Measurements from ENCODE around the gene LYZL2. TPM values are rescaled to one million over a fixed set of nuclear protein-coding genes. Genes with fewer than 3 reads are reported as not detected.
"Not testable (repeated sequence)": the region's sequence is repeated elsewhere in the genome, so short reads cannot be mapped to it uniquely, and the experiment has no call there.

LYZL2 gene
- total and polyA plus RNA-seq, 3 experiments from 2014 or later = not detected

DNA sequence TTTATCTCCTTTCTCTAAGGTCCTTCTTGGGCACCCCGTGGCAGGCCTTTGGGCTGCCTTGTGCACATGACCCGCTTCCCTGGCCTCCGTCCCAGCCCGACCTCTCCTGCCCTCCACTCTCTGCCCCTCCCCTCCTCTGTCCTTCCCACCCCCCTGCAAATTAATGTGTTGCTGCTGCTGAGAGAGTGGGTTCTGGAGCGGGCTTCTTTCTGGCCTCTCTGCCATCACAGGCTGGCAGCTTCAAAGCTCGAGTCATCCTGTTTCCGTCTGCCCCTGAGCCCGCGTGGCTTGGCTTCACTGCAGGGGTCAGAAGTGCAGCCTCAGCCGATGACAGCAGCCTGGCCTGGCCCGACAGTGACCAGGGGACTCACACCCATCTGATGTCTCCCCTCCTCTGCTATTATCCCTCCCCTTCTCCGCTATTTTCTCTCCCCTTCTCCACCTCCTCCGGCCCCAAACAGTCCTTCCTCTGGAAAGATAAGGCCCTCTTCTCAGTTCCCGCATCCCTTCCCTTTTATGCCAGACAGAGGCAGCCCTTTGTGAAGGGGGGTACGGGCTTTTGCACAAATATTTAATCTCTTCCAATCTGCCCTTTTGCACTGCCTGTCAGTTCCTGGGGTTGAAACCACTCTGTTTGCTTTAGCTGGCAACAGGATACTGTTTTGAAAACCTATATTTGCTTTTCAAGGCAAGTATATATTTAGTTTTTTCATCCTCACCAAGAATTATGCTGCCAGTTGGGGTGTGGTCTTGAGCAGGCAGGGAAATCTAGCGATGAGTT is 24.0 kb downstream of the LYZL2 start:
- H3K9me3 ChIP-seq (ENCODE audit: low read length); H3K36me3 Mint-ChIP-seq; H3K4me1 ChIP-seq (ENCODE audit: insufficient read depth, low read length); H3K9me3 Mint-ChIP-seq; H3K4me1 Mint-ChIP-seq; DNase-seq; H3K27me3 ChIP-seq (ENCODE audit: insufficient read depth, low read length, poor library complexity, severe bottlenecking); H3K27ac Mint-ChIP-seq; H3K4me3 ChIP-seq (ENCODE audit: low read length); POLR2A ChIA-PET; H3K27ac ChIP-seq (ENCODE audit: low read depth, low read length); H3K36me3 ChIP-seq (ENCODE audit: insufficient read depth, low read length); H3K4me3 Mint-ChIP-seq: not testable (repeated sequence)
- CTCF ChIA-PET = interaction anchor here (2.6 kb wide), 1 partner anchor 24 kb away, joined by 7 read pairs; no protein-coding TSS in a partner anchor
- peaks cover 13 to 46% of the 10 kb centered on the region in 2 donors for H3K27me3 Mint-ChIP-seq

GRCh38 chr10:30603589-30603988 is 26.0 kb downstream of the LYZL2 start:
- ChIA-PET CTCF (no interaction called here), POLR2A (no interaction called here)
- DNase-seq = no peak
- H3K9me3 Mint-ChIP-seq = peaks cover 0 to 6% (median 0%) of the 10 kb centered on the region in 5 donors
- Histone ChIP-seq H3K4me1 (ENCODE audit: insufficient read depth, low read length) (no peaks in the 10 kb centered on the region), H3K27ac (ENCODE audit: low read depth, low read length) (no peak overlapping the region), H3K4me3 (ENCODE audit: low read length) (no peak overlapping the region), H3K36me3 (ENCODE audit: insufficient read depth, low read length) (no peaks in the 10 kb centered on the region), H3K9me3 (ENCODE audit: low read length) (no peaks in the 10 kb centered on the region), H3K27me3 (ENCODE audit: insufficient read depth, low read length, poor library complexity, severe bottlenecking) (no peaks in the 10 kb centered on the region)
- peaks cover 0 to 3% (median 0%) of the 10 kb centered on the region in 3 donors for H3K4me1 Mint-ChIP-seq
- peak overlapping the region in 1 of 8 donors; percentile 26 for H3K27ac Mint-ChIP-seq
- no peak overlapping the region for H3K4me3 Mint-ChIP-seq
- peaks cover 6 to 40% of the 10 kb centered on the region in 2 donors for H3K27me3 Mint-ChIP-seq
- H3K36me3 Mint-ChIP-seq = peaks cover 0 to 2% (median 0%) of the 10 kb centered on the region in 3 donors

DNA sequence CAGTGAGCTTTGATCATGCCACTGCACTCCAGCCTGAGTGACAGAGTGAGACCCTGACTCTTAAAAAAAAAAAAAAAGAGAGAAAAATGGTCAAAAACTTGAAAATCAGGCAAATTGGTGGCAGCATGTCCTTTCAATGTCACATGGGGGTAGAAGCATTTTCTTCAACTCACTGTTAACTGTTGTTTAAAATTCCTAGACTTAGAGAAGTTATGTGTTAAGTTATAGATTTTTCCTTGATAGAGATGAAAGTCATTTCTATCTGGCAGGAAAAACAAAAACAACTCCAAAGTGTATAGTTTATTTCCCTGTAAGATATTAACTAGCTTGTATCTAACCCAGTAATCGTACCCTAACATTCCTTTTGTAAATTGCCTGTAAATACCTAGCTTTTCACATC is 26.8 kb downstream of the LYZL2 start:
- H3K4me3 Mint-ChIP-seq = no peak overlapping the region
- POLR2A ChIA-PET = no interaction called here
- DNase-seq = no peak
- H3K27ac Mint-ChIP-seq = no peak overlapping the region
- Histone ChIP-seq H3K4me3 (ENCODE audit: low read length) (no peak overlapping the region), H3K27me3 (ENCODE audit: insufficient read depth, low read length, poor library complexity, severe bottlenecking) (no peaks in the 10 kb centered on the region), H3K27ac (ENCODE audit: low read depth, low read length) (no peak overlapping the region), H3K4me1 (ENCODE audit: insufficient read depth, low read length) (no peaks in the 10 kb centered on the region), H3K9me3 (ENCODE audit: low read length) (no peaks in the 10 kb centered on the region), H3K36me3 (ENCODE audit: insufficient read depth, low read length) (no peaks in the 10 kb centered on the region)
- H3K27me3 Mint-ChIP-seq = peaks cover 6 to 34% of the 10 kb centered on the region in 2 donors
- peaks cover 0 to 6% (median 0%) of the 10 kb centered on the region in 5 donors for H3K9me3 Mint-ChIP-seq
- peaks cover 0 to 2% (median 0%) of the 10 kb centered on the region in 3 donors for H3K36me3 Mint-ChIP-seq
- CTCF ChIA-PET = interaction anchor here (1.4 kb wide), 1 partner anchor 11 kb away, joined by 5 read pairs; no protein-coding TSS in a partner anchor
- H3K4me1 Mint-ChIP-seq = peaks cover 0 to 3% (median 0%) of the 10 kb centered on the region in 3 donors

- POLR2A ChIA-PET = no interaction called here
- peaks cover 0 to 3% (median 0%) of the 10 kb centered on the region in 3 donors for H3K4me1 Mint-ChIP-seq
- H3K36me3 Mint-ChIP-seq = peaks cover 0 to 2% (median 0%) of the 10 kb centered on the region in 3 donors
Measured at GRCh38 chr10:30600005-30600404, 29.5 kb downstream of the LYZL2 start.

GRCh38 chr10:30598105-30598776 is 31.3 kb downstream of the LYZL2 start:
- Mint-ChIP-seq H3K4me1 (peaks cover 0 to 3% (median 0%) of the 10 kb centered on the region in 3 donors), H3K9me3 (no peaks in the 10 kb centered on the region), H3K4me3 (no peak overlapping the region), H3K36me3 (peaks cover 0 to 2% (median 0%) of the 10 kb centered on the region in 3 donors), H3K27me3 (peaks cover 7 to 28% of the 10 kb centered on the region in 2 donors), H3K27ac (no peak overlapping the region)
- CTCF ChIA-PET = no interaction called here
- Histone ChIP-seq H3K36me3 (ENCODE audit: insufficient read depth, low read length) (no peaks in the 10 kb centered on the region), H3K4me1 (ENCODE audit: insufficient read depth, low read length) (no peaks in the 10 kb centered on the region), H3K27me3 (ENCODE audit: insufficient read depth, low read length, poor library complexity, severe bottlenecking) (no peaks in the 10 kb centered on the region), H3K4me3 (ENCODE audit: low read length) (no peak overlapping the region), H3K27ac (ENCODE audit: low read depth, low read length) (no peak overlapping the region), H3K9me3 (ENCODE audit: low read length) (no peaks in the 10 kb centered on the region)
- no peak for DNase-seq
- POLR2A ChIA-PET = interaction anchor here (0.9 kb wide), 1 partner anchor 200 kb away, joined by 3 read pairs; no protein-coding TSS in a partner anchor

More at GRCh38 chr10:30600005-30600404, 29.5 kb downstream of the LYZL2 start:
- no peak overlapping the region for H3K27ac ChIP-seq (ENCODE audit: low read depth, low read length)
- CTCF ChIA-PET = interaction anchor here (0.7 to 1.1 kb wide), 3 partner anchors 9 to 40 kb away, joined by 3 read pairs; no protein-coding TSS in a partner anchor
- no peaks in the 10 kb centered on the region for H3K27me3 ChIP-seq (ENCODE audit: insufficient read depth, low read length, poor library complexity, severe bottlenecking)
- Mint-ChIP-seq H3K27ac (no peak overlapping the region), H3K9me3 (peaks cover 0 to 4% (median 0%) of the 10 kb centered on the region in 5 donors), H3K4me3 (no peak overlapping the region), H3K27me3 (peaks cover 4 to 23% of the 10 kb centered on the region in 2 donors)
- DNase-seq = no peak
- H3K9me3 ChIP-seq (ENCODE audit: low read length) = no peaks in the 10 kb centered on the region
- no peak overlapping the region for H3K4me3 ChIP-seq (ENCODE audit: low read length)
- no peaks in the 10 kb centered on the region for H3K4me1 ChIP-seq (ENCODE audit: insufficient read depth, low read length)
- no peaks in the 10 kb centered on the region for H3K36me3 ChIP-seq (ENCODE audit: insufficient read depth, low read length)

- POLR2A ChIA-PET; DNase-seq; H3K9me3 Mint-ChIP-seq; H3K4me1 ChIP-seq (ENCODE audit: insufficient read depth, low read length); CTCF ChIA-PET; H3K27ac ChIP-seq (ENCODE audit: low read depth, low read length); H3K4me3 Mint-ChIP-seq; H3K4me1 Mint-ChIP-seq; H3K36me3 Mint-ChIP-seq; H3K27me3 ChIP-seq (ENCODE audit: insufficient read depth, low read length, poor library complexity, severe bottlenecking); H3K9me3 ChIP-seq (ENCODE audit: low read length); H3K4me3 ChIP-seq (ENCODE audit: low read length); H3K36me3 ChIP-seq (ENCODE audit: insufficient read depth, low read length): not testable (repeated sequence)
- Mint-ChIP-seq H3K27me3 (peaks cover 9 to 27% of the 10 kb centered on the region in 2 donors), H3K27ac (peak overlapping the region in 1 of 8 donors; percentile 28)
Measured at GRCh38 chr10:30597433-30597824, 32.1 kb downstream of the LYZL2 start.

DNA sequence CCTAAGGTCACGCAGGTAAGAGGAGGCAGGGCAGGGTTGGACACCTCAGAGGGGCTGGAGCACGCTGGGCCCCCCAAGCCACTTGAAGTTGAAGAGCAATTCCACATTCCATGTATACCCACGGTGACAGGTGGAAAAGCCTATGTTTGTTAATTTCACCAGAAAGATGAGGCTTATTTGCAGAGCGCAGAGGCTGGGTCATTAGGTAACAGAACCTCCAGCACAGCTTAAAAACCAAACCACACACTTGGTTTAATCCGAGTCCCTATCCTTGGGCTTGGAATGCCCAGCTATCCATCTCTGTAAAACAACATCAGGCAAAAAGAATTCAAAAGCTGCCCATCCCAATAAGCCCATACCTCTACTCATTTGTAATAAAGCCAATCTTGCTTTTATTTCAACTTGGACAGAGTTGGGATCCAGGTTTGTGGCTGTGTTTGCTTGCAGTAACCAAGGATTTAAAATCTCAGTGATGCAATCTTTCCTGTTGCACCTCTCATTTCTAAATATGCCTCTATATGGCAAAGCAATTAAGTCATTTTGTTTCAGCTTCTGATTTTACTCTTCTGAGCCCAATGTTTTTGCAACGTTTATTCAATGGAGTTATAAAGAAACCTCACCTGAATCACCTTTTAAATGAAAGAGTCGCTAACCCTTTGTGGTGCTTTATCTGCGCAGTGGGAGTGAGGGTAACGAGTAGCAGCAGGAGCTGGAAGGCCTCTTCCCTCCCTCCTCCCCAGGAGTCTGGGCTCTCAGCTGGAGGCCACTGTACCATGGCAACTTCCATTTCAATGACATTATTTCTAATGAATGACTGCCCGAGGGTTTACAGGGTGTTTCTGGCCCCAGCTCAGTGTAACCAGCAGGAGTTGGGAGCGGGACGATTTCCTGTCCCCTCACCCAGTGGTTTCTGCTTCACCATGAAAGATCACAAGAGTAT is 32.8 kb downstream of the LYZL2 start:
- CTCF ChIA-PET; H3K4me1 ChIP-seq (ENCODE audit: insufficient read depth, low read length); H3K4me3 ChIP-seq (ENCODE audit: low read length); DNase-seq; H3K4me3 Mint-ChIP-seq; POLR2A ChIA-PET; H3K27ac Mint-ChIP-seq; H3K4me1 Mint-ChIP-seq; H3K27ac ChIP-seq (ENCODE audit: low read depth, low read length); H3K36me3 ChIP-seq (ENCODE audit: insufficient read depth, low read length); H3K27me3 ChIP-seq (ENCODE audit: insufficient read depth, low read length, poor library complexity, severe bottlenecking); H3K9me3 Mint-ChIP-seq; H3K36me3 Mint-ChIP-seq; H3K9me3 ChIP-seq (ENCODE audit: low read length): not testable (repeated sequence)
- peaks cover 9 to 27% of the 10 kb centered on the region in 2 donors for H3K27me3 Mint-ChIP-seq

Data from CD8-positive, alpha-beta memory T cell (primary cell).